Mesothelial cell of epicardium (in vitro differentiated cells): ENCODE measurements around the gene GSTCD. TPM values are rescaled to one million over a fixed set of nuclear protein-coding genes. Genes with fewer than 3 reads are reported as not detected.
"Not testable (repeated sequence)": the region's sequence is repeated elsewhere in the genome, so short reads cannot be mapped to it uniquely, and the experiment has no call there.

ENCODE experiments used
- DNase-seq, 2 experiments: peaks; one replicate each; pipeline ENCODE4 v3.0.0; 2021; ENCODE audit warnings: low spot score in 2 of 2; ENCODE audit not compliant: unreplicated experiment in 2 of 2
- H3K27ac Mint-ChIP-seq: 2 replicates; pipeline ENCODE4 v1.8.0; 2021; ENCODE audit warnings: mixed read lengths
- H3K27me3 Mint-ChIP-seq: 2 replicates; pipeline ENCODE4 v1.8.0; 2021; ENCODE audit warnings: low read depth, mixed read lengths
- H3K36me3 Mint-ChIP-seq: 2 replicates; pipeline ENCODE4 v1.8.0; 2021; ENCODE audit warnings: mixed read lengths
- H3K4me1 Mint-ChIP-seq: 2 replicates; pipeline ENCODE4 v1.8.0; 2021; ENCODE audit warnings: mixed read lengths
- H3K4me3 Mint-ChIP-seq: 2 replicates; pipeline ENCODE4 v1.8.0; 2021; ENCODE audit warnings: mild to moderate bottlenecking, moderate library complexity, mixed read lengths
- H3K9me3 Mint-ChIP-seq: 2 replicates; pipeline ENCODE4 v1.8.0; 2021; ENCODE audit warnings: mixed read lengths
- CTCF ChIP-seq: fragments of 200-600 bp; sonication (generic); IDR thresholded peaks from one replicate; pipeline ENCODE4 v1.5.0; 2021; ENCODE audit warnings: antibody characterized with exemption; ENCODE audit not compliant: unreplicated experiment
- total RNA-seq: library from RNA; stranded (reverse); gene quantifications from 3 replicates; pipeline ENCODE4 v1.2.1, GENCODE V29; 2021

The GSTCD gene
- total RNA-seq, 1 donor from 2014 or later = 20.1 TPM

GRCh38 chr4:105719204-105719603 is 10.6 kb downstream of the GSTCD start:
- no peak overlapping the region for H3K27ac Mint-ChIP-seq
- no peaks in the 10 kb centered on the region for H3K27me3 Mint-ChIP-seq
- peaks cover 2% of the 10 kb centered on the region for H3K4me1 Mint-ChIP-seq
- no peak for TF ChIP-seq CTCF
- peaks cover 6% of the 10 kb centered on the region for H3K36me3 Mint-ChIP-seq
- H3K9me3 Mint-ChIP-seq = no peaks in the 10 kb centered on the region
- H3K4me3 Mint-ChIP-seq = no peak overlapping the region
- no peak for DNase-seq

GRCh38 chr4:105725623-105726022 is 17.0 kb downstream of the GSTCD start:
- no peaks in the 10 kb centered on the region for H3K27me3 Mint-ChIP-seq
- no peak for TF ChIP-seq CTCF
- H3K27ac Mint-ChIP-seq = no peak overlapping the region
- H3K36me3 Mint-ChIP-seq = peaks cover 41% of the 10 kb centered on the region
- no peaks in the 10 kb centered on the region for H3K4me1 Mint-ChIP-seq
- H3K4me3 Mint-ChIP-seq = no peak overlapping the region
- H3K9me3 Mint-ChIP-seq = peaks cover 15% of the 10 kb centered on the region
- DNase-seq = no peak

DNA sequence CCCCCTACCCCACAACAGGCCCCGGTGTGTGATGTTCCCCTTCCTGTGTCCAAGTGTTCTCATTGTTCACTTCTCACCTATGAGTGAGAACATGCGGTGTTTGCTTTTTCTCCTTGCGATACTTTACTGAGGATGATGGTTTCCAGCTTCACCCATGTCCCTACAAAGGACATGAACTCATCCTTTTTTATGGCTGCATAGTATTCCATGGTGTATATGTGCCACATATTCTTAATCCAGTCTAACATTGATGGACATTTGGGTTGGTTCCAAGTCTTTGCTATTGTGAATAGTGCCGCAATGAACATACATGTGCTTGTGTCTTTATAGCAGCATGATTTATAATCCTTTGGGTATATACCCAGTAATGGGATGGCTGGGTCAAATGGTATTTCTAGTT is 21.3 kb downstream of the GSTCD start:
- H3K9me3 Mint-ChIP-seq = peaks cover 41% of the 10 kb centered on the region
- H3K27me3 Mint-ChIP-seq, H3K4me3 Mint-ChIP-seq, H3K4me1 Mint-ChIP-seq, H3K27ac Mint-ChIP-seq, DNase-seq: not testable (repeated sequence)
- H3K36me3 Mint-ChIP-seq = peaks cover 74% of the 10 kb centered on the region

DNA sequence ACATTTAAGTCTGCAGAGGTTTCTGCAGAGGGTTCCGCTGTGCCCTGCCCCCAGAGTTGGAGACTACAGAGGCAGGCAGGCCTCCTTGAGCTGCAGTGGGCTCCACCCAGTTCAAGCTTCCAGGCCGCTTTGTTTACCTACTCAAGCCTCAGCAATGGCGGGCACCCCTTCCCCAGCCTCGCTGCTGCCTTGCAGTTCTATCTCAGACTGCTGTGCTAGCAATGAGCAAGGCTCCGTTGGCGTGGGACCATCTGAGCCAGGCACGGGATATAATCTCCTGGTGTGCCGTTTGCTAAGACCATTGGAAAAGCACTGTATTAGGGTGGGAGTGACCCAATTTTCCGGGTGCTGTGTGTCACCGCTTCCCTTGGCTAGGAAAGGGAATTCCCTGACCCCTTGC is 26.6 kb downstream of the GSTCD start:
- H3K4me3 Mint-ChIP-seq, H3K27me3 Mint-ChIP-seq, H3K4me1 Mint-ChIP-seq, DNase-seq, H3K27ac Mint-ChIP-seq: not testable (repeated sequence)
- Mint-ChIP-seq H3K9me3 (peaks cover 57% of the 10 kb centered on the region), H3K36me3 (peaks cover 86% of the 10 kb centered on the region)

DNA sequence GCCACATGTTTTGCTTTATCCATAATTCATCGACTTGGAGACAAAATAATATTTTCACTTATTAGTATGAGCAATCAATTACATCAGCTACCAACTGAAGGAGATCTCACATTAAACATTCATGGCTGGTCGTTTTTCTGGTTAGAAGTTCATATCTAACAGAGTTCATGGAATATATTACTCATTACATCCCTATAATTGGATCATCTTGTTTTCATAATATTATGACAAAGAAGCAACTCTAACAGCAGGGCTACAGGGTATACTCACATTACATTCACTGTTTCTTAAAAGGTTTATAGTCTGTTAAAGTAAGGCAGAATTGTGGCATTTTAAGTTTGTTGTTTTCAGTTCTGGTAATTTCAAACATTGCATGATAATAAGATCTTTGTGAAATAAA is 33.0 kb downstream of the GSTCD start:
- Mint-ChIP-seq H3K4me1 (peaks cover 4% of the 10 kb centered on the region), H3K36me3 (peaks cover 33% of the 10 kb centered on the region), H3K9me3 (peaks cover 21% of the 10 kb centered on the region), H3K4me3 (no peak overlapping the region), H3K27ac (no peak overlapping the region), H3K27me3 (no peaks in the 10 kb centered on the region)
- DNase-seq = no peak
- TF ChIP-seq CTCF = no peak

DNA sequence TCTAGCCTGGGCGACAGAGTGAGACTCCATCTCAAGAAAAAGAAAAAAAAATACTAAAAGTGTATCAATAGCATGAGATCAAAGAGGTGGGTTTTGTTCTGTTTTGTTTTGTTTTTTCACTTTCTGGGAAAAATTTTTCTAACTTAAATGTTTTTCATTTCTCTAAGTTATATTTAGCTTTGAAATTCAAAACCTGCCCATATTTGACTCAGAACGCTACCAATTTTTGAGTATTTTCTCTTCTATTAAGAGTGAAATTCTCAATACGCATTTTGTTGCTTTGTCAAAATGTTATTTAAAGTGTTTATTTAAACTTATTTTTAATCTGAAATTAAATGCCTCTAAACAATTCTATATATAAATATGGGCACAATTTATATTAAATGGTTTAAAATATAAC is 39.6 kb downstream of the GSTCD start:
- Mint-ChIP-seq H3K27ac (no peak overlapping the region), H3K4me1 (no peaks in the 10 kb centered on the region), H3K9me3 (peaks cover 7% of the 10 kb centered on the region), H3K36me3 (peaks cover 9% of the 10 kb centered on the region), H3K4me3 (no peak overlapping the region), H3K27me3 (no peaks in the 10 kb centered on the region)
- TF ChIP-seq CTCF = no peak
- no peak for DNase-seq

DNA sequence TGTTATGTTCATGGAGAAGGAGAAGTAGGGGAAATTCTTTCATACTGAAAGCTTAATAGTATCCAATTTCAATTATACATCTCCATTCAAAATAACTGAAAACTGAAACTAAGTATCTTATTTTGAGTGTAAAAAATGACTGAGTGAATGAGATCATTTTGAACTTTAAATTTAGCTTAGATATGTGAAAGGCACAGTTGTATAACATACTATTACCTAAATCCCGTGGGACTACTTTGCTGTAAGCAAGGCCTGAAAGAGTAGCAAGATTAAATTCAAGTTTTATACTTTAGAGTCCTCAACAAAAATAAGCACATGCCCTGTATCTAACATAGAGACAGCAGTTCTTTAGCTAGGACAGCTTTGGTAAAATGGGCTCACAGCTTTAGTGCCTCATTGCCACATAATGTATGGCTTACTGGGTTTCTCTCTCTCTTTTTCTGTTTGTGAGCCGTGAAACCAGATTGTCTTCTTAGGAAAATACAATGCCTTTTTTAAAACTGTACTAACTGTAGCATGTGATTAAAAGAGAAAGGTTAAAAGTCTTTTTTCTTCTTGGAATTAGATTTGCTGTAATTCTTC is 43.2 kb downstream of the GSTCD start:
- Mint-ChIP-seq H3K36me3 (peaks cover 7% of the 10 kb centered on the region), H3K4me1 (peaks cover 4% of the 10 kb centered on the region), H3K27ac (no peak overlapping the region), H3K9me3 (peaks cover 7% of the 10 kb centered on the region), H3K4me3 (no peak overlapping the region), H3K27me3 (no peaks in the 10 kb centered on the region)
- no peak for DNase-seq
- TF ChIP-seq CTCF = no peak
